GM18868 (cell line): ENCODE data around the gene NCAPH2.
"Not testable (repeated sequence)": the region's sequence is repeated elsewhere in the genome, so short reads cannot be mapped to it uniquely, and the experiment has no call there.

ENCODE experiments used
- ATAC-seq: cut with Tn5 transposase; IDR thresholded peaks from one replicate; pipeline ENCODE4 v1.9.1; 2021; ENCODE audit warnings: mild to moderate bottlenecking, moderate library complexity; ENCODE audit not compliant: unreplicated experiment

The NCAPH2 gene

DNA sequence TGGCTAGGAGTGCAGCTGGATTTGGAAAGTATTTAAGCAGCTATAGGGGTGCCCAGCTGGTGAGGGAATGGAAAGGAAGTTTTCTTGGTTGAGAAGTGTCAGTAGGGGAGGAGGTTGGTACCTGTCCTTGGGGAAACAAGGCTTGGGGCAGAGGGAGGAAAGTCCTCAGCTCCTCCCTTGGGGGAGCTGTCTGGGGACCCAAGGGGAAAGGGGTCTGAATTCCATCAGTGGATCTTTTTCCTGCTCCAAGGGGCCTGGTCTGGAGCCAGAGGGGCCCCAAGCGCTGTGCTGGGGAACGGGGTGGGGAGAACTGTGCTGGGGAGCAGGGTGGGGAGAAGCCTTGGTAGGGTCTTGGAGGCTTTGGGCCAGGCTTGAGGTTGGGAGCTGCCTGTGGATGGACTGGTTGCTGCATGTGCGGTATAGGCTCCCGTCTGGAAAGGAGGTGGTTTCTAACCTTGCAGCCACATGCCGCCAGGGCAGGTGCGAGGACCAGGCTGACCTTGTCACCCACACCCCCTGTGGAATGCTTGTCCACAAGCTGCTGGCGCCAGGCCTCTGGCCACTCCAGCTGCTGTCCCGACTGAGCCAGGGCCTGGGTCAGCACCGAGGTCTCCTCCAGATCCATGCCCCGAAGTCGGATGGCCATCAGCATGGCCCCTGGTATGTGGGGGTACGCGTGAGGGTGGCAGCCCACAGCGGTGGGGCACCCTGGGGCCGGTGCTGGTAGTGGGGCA is 20.8 kb downstream of the NCAPH2 start:
- ATAC-seq, result no peak

DNA sequence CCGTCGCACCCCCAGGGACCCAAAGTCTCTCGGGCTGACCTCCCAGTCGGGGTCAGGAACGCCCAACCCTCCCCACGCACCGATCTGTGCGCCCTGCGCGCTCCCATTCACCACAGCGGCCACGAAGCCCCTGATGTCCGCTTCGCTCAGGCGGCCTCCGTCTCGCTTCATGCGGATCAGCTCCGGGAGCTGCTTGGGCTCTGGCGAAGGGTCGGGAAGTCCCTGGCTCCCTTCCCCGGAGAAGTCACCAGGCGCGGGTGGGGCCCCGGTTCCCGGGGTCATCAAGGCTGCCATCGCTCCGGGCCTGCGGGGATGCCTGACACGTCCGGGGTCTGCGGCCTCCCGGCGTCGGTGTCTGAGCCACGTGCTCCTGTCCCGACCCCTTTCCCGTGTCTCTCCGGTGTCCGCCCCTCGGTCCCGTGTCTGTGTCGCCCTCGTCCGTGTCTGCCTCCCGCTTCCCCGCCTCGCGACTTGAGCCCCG is 21.4 kb downstream of the NCAPH2 start:
- ATAC-seq, result no peak

DNA sequence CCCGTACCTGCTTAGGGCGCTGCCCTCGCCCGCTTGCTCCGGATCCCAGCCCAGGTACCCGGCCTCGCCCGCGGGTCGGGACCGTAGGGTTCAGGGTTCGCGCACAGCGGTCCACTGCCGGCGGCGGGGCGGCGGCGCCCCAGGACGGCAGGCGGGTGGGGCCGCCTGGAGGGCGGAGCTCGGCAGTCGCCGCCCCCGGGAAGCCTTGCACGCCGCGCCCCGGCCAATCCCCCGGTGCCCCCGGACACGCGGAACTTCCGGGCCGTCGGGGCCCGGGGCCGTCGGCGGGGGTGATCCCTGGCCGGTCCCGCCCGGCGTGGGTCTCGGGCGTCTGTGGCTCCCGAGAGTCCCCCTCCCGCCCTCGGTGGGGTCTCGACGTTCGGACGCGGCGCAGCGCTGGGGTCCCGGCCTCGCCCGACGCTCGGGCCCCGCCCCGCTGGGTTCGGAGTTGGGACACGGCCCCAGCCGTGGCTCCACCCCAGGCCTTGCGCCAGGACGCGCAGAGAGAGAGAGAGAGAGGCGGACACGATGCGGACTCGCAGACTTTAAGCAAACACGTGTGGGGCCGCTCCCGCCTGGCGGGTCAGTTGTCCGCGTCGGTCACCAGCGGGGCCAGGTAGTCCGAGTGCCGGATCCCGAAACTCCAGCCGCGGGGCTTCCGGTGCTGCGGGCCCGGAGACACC is 22.0 kb downstream of the NCAPH2 start, which contains the start of gene TYMP:
Gene TYMP, minus strand, starts transcription at position 116 of the 683 bp plus-strand sequence. CDS start 303 bp downstream, outside the sequence.
- peak; percentile 20 for ATAC-seq

DNA sequence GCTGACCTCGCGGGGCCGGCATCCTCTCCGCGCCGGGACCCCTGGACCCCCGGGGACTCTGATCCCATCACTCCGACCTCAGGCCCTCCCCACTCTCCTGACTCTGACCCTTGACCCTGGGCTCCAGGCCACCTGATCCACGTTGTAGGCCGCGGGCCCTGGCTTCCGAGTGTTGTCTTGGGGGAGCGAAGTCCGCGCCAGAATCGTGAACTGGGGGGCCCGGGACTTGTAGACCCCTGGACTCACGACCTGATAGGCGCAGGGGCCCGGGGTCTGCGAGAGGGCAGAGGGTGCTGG is 22.5 kb downstream of the NCAPH2 start:
- ATAC-seq, result no peak

DNA sequence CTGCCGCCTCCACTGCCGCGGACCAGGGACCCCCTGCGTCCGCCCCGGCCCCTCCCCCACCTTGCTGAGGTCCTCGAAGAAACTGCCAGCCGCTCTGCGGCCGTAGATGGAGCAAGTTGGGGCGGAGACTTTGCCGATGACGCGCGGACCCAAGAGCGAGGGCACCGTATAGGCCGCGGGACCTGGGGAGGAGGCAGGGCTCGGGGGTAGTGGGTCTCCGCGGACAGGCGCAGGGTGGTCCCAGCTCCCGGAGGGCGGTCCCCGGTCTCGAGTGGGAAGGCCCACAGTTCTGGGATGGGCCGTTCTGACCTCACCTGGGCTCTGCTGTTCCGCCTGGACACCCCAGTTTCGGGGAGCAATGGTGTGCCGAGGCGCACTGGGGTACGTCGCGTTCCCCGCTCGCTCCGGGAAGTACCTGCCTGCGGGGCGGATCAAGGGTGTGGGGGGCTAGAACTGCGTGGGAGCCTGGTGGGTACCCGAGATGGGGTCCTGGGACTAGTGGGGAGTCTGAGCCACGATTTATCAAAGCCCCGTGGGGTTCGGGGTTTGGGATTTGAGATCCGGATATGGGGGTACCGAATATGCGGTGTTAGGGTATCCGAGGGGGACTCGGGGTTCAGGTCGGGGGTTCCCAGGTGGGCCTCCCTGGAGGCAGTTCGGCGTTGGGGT is 23.0 kb downstream of the NCAPH2 start:
- ATAC-seq, result no peak

DNA sequence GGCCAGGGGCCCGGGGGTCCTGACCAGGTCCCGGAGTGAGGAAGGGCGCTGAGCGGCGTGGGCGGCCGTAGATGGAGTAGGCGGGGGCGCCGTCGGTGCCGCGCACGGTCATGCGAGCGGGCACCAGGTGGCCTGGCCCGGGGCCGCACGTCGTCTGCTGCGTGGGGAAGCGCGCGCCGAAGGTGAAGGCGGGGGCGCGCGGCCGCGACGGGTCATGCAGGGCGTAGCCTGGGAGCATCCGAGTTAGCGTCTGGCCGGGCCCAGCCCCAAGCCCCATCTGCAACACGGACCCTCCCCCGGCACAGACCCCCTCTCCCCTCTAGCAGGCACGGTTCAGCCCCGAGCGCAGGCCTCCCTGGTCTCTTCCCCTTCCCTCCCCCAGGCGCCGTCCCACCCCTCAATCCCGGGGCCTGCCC is 23.5 kb downstream of the NCAPH2 start:
- no peak for ATAC-seq

DNA sequence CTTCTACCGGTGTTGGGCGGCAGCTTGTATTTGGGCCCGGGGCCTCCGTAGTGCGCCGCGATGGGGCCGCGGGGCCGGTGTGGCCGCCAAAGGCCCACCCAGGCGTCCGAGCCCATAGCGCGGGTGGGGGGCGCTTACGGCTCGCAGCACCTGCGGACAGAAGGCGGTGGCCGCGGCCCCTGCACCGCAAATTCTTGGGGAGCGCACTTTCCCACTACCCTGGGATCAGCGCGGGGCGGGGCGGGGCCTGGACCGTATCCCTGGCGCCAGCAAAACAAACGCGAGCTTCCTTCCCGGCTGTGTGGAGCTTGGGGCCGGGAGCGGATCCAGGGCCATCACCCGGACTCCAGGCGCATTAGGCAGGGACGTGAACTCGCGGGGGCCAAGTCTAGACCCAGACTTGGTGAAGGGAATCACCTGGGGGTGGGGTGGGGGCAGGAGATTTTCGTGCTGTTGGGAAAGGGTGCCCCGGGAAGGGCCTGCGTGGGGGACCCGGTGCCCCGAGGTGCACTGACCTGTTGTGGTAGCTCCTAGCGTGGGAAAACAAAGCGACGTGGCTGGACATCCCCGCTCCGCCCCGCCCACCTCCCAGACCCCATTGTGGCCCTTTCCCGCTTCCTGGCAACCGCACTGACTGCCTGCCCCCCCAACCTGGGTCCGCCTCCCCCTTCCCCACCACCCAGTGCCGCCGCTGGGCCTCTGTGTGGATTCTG is 24.1 kb downstream of the NCAPH2 start:
- ATAC-seq, result no peak

DNA sequence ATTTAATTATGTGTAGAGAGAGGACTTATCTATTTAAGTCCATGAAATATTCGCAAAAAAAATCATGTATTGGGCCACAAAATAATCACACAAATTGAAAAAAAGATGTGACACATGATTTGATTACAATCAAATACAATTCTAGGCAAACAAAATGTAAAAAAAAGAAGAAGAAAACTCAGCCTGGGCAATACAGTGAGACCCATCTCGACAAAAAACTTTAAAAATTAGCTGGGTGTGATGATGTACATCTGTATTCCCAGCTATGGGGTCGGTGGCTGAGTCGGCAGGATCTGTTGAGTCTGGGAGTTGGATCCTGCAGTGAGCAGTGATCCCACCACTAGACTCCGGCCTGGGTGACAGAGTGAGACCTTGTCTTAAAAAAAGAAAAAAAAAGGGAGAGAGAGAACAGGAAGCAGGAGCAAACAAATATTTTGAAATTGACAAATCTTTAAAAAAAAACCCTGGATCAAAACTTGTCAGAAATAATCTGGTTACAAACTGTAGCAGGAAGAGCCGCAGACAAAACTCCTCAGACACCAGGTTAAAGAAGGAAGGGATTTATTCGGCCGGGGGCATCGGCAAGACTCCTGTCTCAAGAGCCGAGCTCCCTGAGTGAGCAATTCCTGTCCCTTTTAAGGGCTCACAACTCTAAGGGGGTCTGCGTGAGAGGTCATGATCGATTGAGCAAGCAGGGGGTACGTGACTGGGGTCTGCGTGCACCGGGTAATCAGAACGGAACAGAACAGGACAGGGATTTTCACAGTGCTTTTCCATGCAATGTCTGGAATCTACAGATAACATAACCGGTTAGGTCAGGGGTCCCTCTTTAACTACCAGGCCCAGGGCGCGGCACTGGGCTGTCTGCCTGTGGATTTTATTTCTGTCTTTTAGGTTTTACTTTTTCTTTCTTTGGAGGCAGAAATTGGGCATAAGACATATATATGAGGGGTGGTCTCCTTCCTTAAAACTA is 25.1 kb downstream of the NCAPH2 start:
- no peak for ATAC-seq

DNA sequence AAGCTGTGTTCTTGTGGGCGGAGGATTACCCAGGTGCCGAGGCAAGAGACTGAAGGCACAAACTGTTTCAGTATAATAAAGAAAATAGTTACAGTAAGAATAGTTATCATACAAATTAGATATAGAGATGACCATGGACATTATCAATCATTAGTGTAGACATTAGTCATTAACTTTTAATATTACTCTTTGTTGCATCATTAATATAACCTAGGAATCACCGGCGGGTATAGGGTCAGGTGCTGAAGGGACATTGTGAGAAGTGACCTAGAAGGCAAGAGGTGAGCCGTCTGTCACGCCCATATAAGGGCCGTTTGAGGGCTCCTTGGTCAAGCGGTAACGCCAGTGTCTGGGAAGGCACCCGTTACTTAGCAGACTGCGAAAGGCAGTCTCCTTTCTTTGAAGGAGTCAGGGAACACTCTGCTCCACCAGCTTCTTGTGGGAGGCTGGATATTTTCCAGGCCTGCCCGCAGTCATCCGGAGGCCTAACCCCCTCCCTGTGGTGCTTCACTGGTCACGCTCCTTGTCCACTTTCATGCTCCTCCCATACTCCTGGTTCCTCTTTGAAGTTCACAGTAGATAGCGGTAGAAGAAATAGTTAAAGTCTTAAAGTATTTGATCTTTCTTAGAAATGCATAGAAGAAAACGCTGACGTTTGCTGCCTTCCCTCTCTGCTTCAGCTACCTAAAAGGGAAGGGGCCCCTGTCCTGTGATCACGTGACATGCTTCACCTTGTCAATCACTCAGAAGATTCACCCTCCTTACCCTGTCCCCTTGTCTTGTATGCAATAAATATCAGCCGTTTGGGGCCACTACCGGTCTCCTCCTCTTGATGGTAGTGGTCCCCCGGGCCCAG is 26.1 kb downstream of the NCAPH2 start:
- ATAC-seq, result not testable (repeated sequence)

DNA sequence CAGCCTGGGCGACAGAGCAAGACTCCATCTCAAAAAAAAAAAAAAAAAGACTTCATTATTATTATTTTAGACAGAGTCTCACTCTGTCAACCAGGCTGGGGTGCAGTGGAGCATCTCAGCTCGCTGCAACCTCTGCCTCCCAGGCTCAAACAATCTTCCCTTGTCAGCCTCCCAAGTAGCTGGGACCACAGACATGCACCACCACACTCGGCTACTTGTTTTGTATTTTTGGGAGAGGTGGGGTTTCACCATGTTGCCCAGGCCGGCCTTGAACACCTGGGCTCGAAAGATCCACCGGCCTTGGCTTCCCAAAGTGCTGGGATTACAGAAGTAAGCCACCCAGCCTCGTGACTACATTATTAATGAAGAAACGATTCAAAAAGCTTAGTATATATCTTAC is 27.1 kb downstream of the NCAPH2 start:
- no peak for ATAC-seq

DNA sequence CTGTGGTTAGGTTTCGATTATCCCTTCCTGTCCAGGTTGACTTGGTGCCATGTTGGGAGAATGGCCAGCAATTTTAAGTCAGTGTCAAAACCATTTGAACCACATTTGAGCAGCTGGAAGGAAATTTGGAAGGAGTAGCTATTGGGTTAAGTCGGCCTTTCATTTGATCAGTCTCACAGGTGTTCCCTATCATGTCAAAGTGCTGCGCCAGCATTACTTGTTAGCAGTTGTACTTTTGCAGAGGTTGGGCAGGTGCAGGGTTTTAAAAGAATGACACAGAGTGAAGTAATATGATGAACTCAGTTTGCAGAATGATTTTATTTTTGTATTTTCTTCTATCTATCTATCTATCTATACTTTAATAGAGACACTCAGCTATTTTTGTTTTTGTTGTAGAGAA is 28.2 kb downstream of the NCAPH2 start:
- ATAC-seq, result no peak

DNA sequence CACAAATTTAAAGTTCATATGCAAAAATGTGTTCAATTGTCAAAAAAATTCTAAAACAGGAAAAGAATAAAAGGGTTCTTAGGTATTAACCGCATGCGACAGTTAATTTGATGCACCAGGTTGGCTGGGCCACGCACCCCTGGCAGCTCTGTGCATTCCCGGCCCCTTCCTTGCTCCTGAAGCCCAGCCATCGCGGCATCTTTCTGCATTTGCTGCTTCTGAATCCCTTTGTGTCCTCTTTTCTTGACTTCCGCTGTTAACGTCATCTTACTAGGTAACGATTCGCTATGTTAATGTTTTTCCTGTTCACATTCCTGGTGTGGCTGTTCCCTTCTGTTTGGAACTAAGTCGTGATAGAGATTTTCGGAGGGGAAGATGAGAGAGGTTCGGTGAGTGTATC is 29.7 kb downstream of the NCAPH2 start:
- ATAC-seq, result no peak

DNA sequence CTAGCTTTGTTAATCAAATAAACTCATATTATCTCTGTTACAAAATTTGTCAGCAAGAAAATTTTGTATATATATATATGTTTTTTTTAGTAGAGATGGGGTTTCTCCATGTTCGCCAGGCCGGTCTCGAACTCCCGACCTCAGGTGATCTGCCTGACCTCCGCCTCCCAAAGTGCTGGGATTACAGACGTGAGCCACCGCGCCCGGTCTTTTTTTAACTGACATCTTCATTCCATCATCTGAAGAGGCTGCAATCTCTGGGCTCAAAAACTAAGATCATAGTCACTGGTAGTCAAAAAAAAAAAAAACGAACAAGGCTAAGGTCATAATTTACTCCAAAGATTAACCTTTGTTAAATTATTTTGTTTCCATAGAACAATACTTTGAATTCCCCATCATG is 32.4 kb downstream of the NCAPH2 start:
- no peak for ATAC-seq

DNA sequence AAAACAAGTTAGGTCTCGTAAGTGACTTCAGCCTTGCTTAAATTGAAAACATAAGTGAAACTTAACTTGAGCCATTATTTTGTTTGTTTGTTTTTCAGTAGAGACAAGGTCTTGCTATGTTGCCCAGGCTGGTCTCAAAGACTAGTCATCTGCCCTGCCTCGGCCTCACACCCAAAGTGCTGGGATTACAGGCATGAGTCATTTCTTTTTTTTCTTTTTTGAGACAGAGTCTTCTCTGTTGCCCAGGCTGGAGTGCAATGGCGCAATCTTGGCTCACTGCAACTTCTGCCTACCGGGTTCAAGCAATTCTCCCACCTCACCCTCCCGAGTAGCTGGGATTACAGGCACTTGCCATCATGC is 33.6 kb downstream of the NCAPH2 start:
- peak; percentile 23 for ATAC-seq

DNA sequence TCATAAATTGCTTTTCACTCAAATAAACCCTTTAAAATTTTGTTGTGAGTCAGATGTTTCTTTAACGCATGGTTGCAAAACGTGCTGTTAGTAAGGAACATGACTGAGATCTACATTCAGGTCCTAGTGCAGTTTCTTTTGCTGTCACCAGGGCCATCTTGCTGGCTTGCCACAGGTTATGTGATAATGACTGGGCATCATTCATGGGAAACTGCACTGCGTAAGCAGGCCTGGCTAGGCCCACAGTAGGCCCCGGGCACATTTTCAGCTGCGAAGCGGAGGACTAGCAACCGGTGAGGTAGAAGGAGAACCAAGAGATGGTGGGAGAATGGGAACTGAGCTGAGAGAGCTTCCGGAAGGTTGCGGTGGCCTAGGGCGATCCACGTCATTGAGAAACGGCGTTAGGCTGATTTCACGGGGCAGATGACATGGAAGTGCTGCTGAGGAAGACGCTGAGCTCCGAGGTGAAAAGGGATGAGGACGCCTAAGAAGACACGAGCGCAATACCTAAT is 34.4 kb downstream of the NCAPH2 start:
- ATAC-seq, result no peak

DNA sequence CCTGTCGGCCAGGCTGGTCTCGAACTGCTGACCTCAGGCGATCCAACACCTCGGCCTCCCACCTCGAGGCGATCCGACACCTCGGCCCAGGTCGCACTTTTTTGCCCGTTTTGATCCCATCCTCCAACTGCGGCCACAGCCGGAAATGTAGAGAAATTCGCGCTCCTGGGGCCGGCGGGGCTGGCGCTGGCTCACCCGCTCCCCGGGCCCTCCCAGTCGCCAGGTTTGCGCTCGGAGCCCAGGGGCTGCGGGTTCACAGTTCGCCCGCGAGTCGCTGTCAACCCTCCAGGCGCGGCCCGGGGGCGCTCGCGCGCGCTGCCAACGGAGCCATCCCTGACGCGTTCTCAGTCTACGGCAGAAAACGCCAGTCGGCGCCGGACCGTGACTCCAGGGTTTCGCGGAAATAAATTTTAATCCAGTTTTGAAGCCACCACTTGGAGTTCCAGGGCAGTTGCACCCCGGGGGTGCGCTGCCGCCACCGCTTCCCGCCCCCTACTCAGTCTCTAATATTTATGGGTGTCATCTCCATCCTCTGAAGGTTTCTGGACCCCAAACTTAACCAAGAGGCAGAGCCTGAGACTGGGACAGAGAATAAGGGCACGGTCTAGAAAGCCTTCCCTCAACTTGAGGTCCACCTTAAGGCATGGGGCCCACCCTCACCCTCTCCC is 36.2 kb downstream of the NCAPH2 start:
- no peak for ATAC-seq

DNA sequence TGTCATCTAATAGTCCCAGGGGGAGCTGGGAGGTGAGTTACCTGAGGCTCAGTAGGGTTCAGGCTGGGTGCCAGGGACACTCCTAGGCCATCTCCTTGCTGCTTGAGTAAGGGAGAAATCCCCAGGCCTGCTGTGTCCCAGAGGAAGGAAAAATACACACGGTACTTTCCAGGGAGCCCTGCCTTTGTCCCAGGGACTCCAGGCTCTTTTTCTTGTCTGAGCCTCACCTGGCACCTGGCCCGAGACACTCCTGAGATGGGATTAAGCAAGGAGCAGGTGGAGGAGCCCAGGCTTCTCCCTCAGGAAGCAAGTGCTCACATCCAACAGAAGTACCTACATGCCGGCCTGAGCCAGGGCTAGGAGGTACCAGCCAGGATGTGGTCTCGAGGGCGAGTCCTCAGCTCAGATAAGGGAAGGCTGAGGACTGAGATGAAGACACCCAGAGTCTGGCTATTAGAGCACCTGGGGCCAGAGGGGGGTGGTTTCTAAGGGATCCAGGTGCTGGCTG is 36.8 kb downstream of the NCAPH2 start:
- no peak for ATAC-seq

DNA sequence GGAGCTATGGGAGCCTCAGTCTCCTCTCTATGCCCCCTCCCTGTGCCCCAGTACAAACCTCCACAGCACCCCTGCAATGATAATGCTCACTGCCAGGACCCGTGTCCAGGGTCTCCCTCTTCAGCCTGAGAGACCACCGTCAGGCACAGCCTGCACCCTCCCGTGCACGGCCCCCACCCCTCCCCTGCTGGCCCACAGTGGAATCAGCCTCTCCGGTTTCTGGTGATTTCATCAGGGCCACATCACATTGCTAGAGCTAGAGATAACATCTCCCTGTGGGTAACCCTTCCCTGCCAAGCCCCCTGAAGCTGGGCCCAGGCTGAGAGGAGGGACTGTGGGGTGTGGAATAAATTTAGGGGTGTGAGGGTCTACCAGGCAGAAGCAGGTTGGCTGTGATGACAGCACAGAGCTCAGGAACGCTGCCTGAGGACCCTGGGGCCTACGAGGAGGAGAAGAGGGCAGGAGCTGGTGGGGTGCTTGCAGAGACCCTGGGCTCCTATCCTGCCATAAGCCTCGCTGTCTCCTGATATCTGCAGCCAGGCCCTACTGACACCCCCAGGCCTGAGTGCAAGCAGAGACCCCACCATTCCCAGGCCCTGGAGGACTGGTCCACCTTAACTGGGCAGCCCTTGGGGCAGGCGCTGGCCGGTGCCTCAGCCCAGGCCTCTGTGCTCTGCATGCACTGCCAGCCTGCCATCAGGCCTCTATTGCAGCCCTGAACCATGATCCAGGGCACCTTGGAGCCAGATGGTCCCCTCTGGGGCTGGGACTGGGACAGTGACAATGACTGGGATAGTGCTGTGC is 37.7 kb downstream of the NCAPH2 start, which contains the start of gene KLHDC7B:
Gene KLHDC7B, plus strand, starts transcription at position 378 of the 804 bp plus-strand sequence. Its CDS starts 345 bp downstream, at position 723.
- ATAC-seq, result no peak
